ENCODE measurements around the gene SIPA1L2. TPM values are rescaled to one million over a fixed set of nuclear protein-coding genes. Genes with fewer than 3 reads are reported as not detected.
"Not testable (repeated sequence)": the region's sequence is repeated elsewhere in the genome, so short reads cannot be mapped to it uniquely, and the experiment has no call there.

The SIPA1L2 gene
- total and polyA plus RNA-seq, 5 donors from 2014 or later, result 0.22 TPM; not detected in 4

- Histone ChIP-seq H3K27me3 (ENCODE audit: control insufficient read depth, insufficient read depth, low read length) (peaks cover 6% of the 10 kb centered on the region), H3K36me3 (ENCODE audit: control insufficient read depth, insufficient read depth, low read length) (no peaks in the 10 kb centered on the region), H3K4me1 (ENCODE audit: control insufficient read depth, insufficient read depth, low read length, poor library complexity, severe bottlenecking) (no peaks in the 10 kb centered on the region), H3K9me3 (ENCODE audit: control insufficient read depth in 2 of 2, low read length in 2 of 2) (no peaks in the 10 kb centered on the region), H3K27ac (ENCODE audit: insufficient read depth, low read length, poor library complexity, severe bottlenecking) (no peak overlapping the region), H3K4me3 (ENCODE audit: low read depth, low read length) (no peak overlapping the region)
- H3K4me3 Mint-ChIP-seq, result no peak overlapping the region
- H3K27me3 Mint-ChIP-seq, result peaks cover 9% of the 10 kb centered on the region
- DNase-seq (no peak), ATAC-seq (ENCODE audit: low read depth in 2 of 2) (no peak)
- no peak overlapping the region for H3K27ac Mint-ChIP-seq
- no peaks in the 10 kb centered on the region for H3K36me3 Mint-ChIP-seq
- H3K9me3 Mint-ChIP-seq, result peaks cover 0 to 2% (median 0%) of the 10 kb centered on the region in 7 donors
- H3K4me1 Mint-ChIP-seq, result no peaks in the 10 kb centered on the region
These were observed 18.1 kb downstream of the SIPA1L2 start for GRCh38 chr1:232611834-232612233.

GRCh38 chr1:232610902-232611745 is 18.8 kb downstream of the SIPA1L2 start:
- not testable (repeated sequence) for DNase-seq; H3K27ac Mint-ChIP-seq; H3K27me3 ChIP-seq (ENCODE audit: control insufficient read depth, insufficient read depth, low read length); H3K27me3 Mint-ChIP-seq; H3K36me3 Mint-ChIP-seq; H3K4me3 ChIP-seq (ENCODE audit: low read depth, low read length); H3K36me3 ChIP-seq (ENCODE audit: control insufficient read depth, insufficient read depth, low read length); H3K4me1 Mint-ChIP-seq; H3K9me3 ChIP-seq (ENCODE audit: control insufficient read depth in 2 of 2, low read length in 2 of 2); ATAC-seq (ENCODE audit: low read depth in 2 of 2); H3K4me3 Mint-ChIP-seq; H3K27ac ChIP-seq (ENCODE audit: insufficient read depth, low read length, poor library complexity, severe bottlenecking); H3K9me3 Mint-ChIP-seq; H3K4me1 ChIP-seq (ENCODE audit: control insufficient read depth, insufficient read depth, low read length, poor library complexity, severe bottlenecking)

GRCh38 chr1:232610192-232610901 is 19.6 kb downstream of the SIPA1L2 start:
- Mint-ChIP-seq H3K36me3 (no peaks in the 10 kb centered on the region), H3K27me3 (peaks cover 7% of the 10 kb centered on the region), H3K27ac (no peak overlapping the region), H3K4me3 (no peak overlapping the region), H3K4me1 (no peaks in the 10 kb centered on the region), H3K9me3 (peaks cover 0 to 2% (median 0%) of the 10 kb centered on the region in 7 donors)
- Histone ChIP-seq H3K4me3 (ENCODE audit: low read depth, low read length) (no peak overlapping the region), H3K9me3 (ENCODE audit: control insufficient read depth in 2 of 2, low read length in 2 of 2) (no peaks in the 10 kb centered on the region), H3K27ac (ENCODE audit: insufficient read depth, low read length, poor library complexity, severe bottlenecking) (no peak overlapping the region), H3K27me3 (ENCODE audit: control insufficient read depth, insufficient read depth, low read length) (peaks cover 6% of the 10 kb centered on the region), H3K36me3 (ENCODE audit: control insufficient read depth, insufficient read depth, low read length) (no peaks in the 10 kb centered on the region), H3K4me1 (ENCODE audit: control insufficient read depth, insufficient read depth, low read length, poor library complexity, severe bottlenecking) (no peaks in the 10 kb centered on the region)
- DNase-seq, result no peak
- ATAC-seq (ENCODE audit: low read depth in 2 of 2), result no peak

- no peak for DNase-seq
- Histone ChIP-seq H3K27ac (ENCODE audit: insufficient read depth, low read length, poor library complexity, severe bottlenecking) (no peak overlapping the region), H3K4me3 (ENCODE audit: low read depth, low read length) (no peak overlapping the region), H3K4me1 (ENCODE audit: control insufficient read depth, insufficient read depth, low read length, poor library complexity, severe bottlenecking) (no peaks in the 10 kb centered on the region), H3K36me3 (ENCODE audit: control insufficient read depth, insufficient read depth, low read length) (no peaks in the 10 kb centered on the region), H3K9me3 (ENCODE audit: control insufficient read depth in 2 of 2, low read length in 2 of 2) (no peaks in the 10 kb centered on the region), H3K27me3 (ENCODE audit: control insufficient read depth, insufficient read depth, low read length) (peaks cover 3% of the 10 kb centered on the region)
- no peaks in the 10 kb centered on the region for H3K4me1 Mint-ChIP-seq
- no peaks in the 10 kb centered on the region for H3K36me3 Mint-ChIP-seq
- no peak overlapping the region for H3K4me3 Mint-ChIP-seq
- peaks cover 5% of the 10 kb centered on the region for H3K27me3 Mint-ChIP-seq
- H3K9me3 Mint-ChIP-seq, result peaks cover 0 to 2% (median 0%) of the 10 kb centered on the region in 7 donors
- no peak for ATAC-seq (ENCODE audit: low read depth in 2 of 2)
- no peak overlapping the region for H3K27ac Mint-ChIP-seq
These were observed 21.5 kb downstream of the SIPA1L2 start for GRCh38 chr1:232608427-232608826.

GRCh38 chr1:232602622-232603021 is 27.3 kb downstream of the SIPA1L2 start:
- Histone ChIP-seq H3K36me3 (ENCODE audit: control insufficient read depth, insufficient read depth, low read length) (no peaks in the 10 kb centered on the region), H3K4me1 (ENCODE audit: control insufficient read depth, insufficient read depth, low read length, poor library complexity, severe bottlenecking) (no peaks in the 10 kb centered on the region), H3K9me3 (ENCODE audit: control insufficient read depth in 2 of 2, low read length in 2 of 2) (no peaks in the 10 kb centered on the region), H3K27me3 (ENCODE audit: control insufficient read depth, insufficient read depth, low read length) (no peaks in the 10 kb centered on the region), H3K4me3 (ENCODE audit: low read depth, low read length) (no peak overlapping the region), H3K27ac (ENCODE audit: insufficient read depth, low read length, poor library complexity, severe bottlenecking) (no peak overlapping the region)
- ATAC-seq (ENCODE audit: low read depth in 2 of 2) (no peak), DNase-seq (no peak)
- no peak overlapping the region for H3K27ac Mint-ChIP-seq
- H3K9me3 Mint-ChIP-seq, result no peaks in the 10 kb centered on the region
- H3K36me3 Mint-ChIP-seq, result no peaks in the 10 kb centered on the region
- no peaks in the 10 kb centered on the region for H3K27me3 Mint-ChIP-seq
- H3K4me3 Mint-ChIP-seq, result no peak overlapping the region
- H3K4me1 Mint-ChIP-seq, result peaks cover 0 to 2% (median 0%) of the 10 kb centered on the region in 4 donors

- no peaks in the 10 kb centered on the region for H3K27me3 ChIP-seq (ENCODE audit: control insufficient read depth, insufficient read depth, low read length)
- DNase-seq (no peak), ATAC-seq (ENCODE audit: low read depth in 2 of 2) (no peak)
- Mint-ChIP-seq H3K9me3 (no peaks in the 10 kb centered on the region), H3K36me3 (no peaks in the 10 kb centered on the region), H3K27me3 (no peaks in the 10 kb centered on the region), H3K4me3 (no peak overlapping the region), H3K4me1 (peaks cover 0 to 2% (median 0%) of the 10 kb centered on the region in 4 donors), H3K27ac (no peak overlapping the region)
- no peaks in the 10 kb centered on the region for H3K4me1 ChIP-seq (ENCODE audit: control insufficient read depth, insufficient read depth, low read length, poor library complexity, severe bottlenecking)
- H3K27ac ChIP-seq (ENCODE audit: insufficient read depth, low read length, poor library complexity, severe bottlenecking), result no peak overlapping the region
- H3K9me3 ChIP-seq (ENCODE audit: control insufficient read depth in 2 of 2, low read length in 2 of 2), result no peaks in the 10 kb centered on the region
- H3K36me3 ChIP-seq (ENCODE audit: control insufficient read depth, insufficient read depth, low read length), result no peaks in the 10 kb centered on the region
- no peak overlapping the region for H3K4me3 ChIP-seq (ENCODE audit: low read depth, low read length)
These were observed 29.3 kb downstream of the SIPA1L2 start for GRCh38 chr1:232600424-232601258.

GRCh38 chr1:232599178-232600041 is 30.5 kb downstream of the SIPA1L2 start:
- no peaks in the 10 kb centered on the region for H3K27me3 Mint-ChIP-seq
- no peaks in the 10 kb centered on the region for H3K9me3 Mint-ChIP-seq
- Histone ChIP-seq H3K9me3 (ENCODE audit: control insufficient read depth in 2 of 2, low read length in 2 of 2) (no peaks in the 10 kb centered on the region), H3K36me3 (ENCODE audit: control insufficient read depth, insufficient read depth, low read length) (no peaks in the 10 kb centered on the region), H3K27ac (ENCODE audit: insufficient read depth, low read length, poor library complexity, severe bottlenecking) (no peak overlapping the region), H3K4me3 (ENCODE audit: low read depth, low read length) (no peak overlapping the region), H3K4me1 (ENCODE audit: control insufficient read depth, insufficient read depth, low read length, poor library complexity, severe bottlenecking) (no peaks in the 10 kb centered on the region), H3K27me3 (ENCODE audit: control insufficient read depth, insufficient read depth, low read length) (no peaks in the 10 kb centered on the region)
- H3K4me3 Mint-ChIP-seq, result no peak overlapping the region
- peaks cover 0 to 2% (median 0%) of the 10 kb centered on the region in 4 donors for H3K4me1 Mint-ChIP-seq
- no peak for ATAC-seq (ENCODE audit: low read depth in 2 of 2)
- no peak overlapping the region for H3K27ac Mint-ChIP-seq
- DNase-seq, result no peak
- no peaks in the 10 kb centered on the region for H3K36me3 Mint-ChIP-seq
